Measurements from ENCODE around the gene RBM20.

DNA sequence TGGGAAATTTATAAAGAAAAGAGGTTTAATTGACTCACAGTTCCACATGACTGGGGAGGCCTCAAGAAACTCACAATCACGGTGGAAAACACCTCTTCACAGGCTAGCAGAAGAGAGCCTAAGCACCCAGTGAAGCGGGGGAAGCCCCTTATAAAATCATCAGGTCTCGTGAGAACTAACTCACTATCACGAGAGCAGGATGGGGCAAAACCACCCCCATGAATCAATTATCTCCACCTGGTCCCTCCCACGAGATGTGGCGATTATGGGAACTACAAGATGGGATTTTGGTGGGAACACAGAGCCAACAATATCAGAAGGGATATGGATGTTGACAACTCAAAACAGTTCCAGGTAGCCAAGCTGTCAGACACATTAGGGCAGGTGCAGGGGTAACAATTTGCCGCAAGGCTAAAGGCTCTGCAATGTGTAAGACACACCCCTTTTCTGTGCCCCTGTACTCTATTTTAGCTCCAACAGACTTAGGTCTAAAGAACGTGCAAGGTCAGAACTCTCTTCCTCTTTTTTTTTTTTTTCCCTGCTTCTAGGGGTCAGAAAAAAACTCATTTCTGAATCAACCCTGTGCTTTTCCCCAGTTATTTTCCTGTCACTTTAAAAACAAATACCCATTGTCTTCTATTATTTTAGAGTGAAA, 30.7 kb upstream of the RBM20 start:
- TF ChIP-seq, protein P1, sequence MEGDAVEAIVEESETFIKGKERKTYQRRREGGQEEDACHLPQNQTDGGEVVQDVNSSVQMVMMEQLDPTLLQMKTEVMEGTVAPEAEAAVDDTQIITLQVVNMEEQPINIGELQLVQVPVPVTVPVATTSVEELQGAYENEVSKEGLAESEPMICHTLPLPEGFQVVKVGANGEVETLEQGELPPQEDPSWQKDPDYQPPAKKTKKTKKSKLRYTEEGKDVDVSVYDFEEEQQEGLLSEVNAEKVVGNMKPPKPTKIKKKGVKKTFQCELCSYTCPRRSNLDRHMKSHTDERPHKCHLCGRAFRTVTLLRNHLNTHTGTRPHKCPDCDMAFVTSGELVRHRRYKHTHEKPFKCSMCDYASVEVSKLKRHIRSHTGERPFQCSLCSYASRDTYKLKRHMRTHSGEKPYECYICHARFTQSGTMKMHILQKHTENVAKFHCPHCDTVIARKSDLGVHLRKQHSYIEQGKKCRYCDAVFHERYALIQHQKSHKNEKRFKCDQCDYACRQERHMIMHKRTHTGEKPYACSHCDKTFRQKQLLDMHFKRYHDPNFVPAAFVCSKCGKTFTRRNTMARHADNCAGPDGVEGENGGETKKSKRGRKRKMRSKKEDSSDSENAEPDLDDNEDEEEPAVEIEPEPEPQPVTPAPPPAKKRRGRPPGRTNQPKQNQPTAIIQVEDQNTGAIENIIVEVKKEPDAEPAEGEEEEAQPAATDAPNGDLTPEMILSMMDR (conservative IDR thresholded peaks at IDR 0.05) = no peak
- TF ChIP-seq EZH2 (IDR thresholded peaks at IDR 0.05; ENCODE audit: low read depth) = no peak

Data from PC-9 (cell line).